Adrenal gland (tissue), 12 donors: ENCODE results near the gene CAMK1D. TPM values are rescaled to one million over a fixed set of nuclear protein-coding genes. Genes with fewer than 3 reads are reported as not detected.
A peak's percentile ranks its signal among the peaks of the same experiment; 100 is the strongest.

Experiments
- DNase-seq, 7 donors: peaks; one replicate each; pipeline ENCODE4 v3.0.0-alpha.2; 2019 to 2020
- H3K27ac ChIP-seq, 5 donors: fragments of 200-600 bp; sonication (generic) in 4 of 5; 1 replicate in 3 of 5; 2 replicates in 2 of 5; pipeline versions ENCODE4 v1.5.1 to v1.8.0; 2016 to 2020; ENCODE audit warnings: mild to moderate bottlenecking in 1 of 5
- H3K27me3 ChIP-seq: fragments of 200-600 bp; 2 replicates; pipeline ENCODE4 v1.8.0; 2021
- H3K36me3 ChIP-seq, 2 donors: fragments of 200-600 bp; replicated peaks in 1 of 2; 1 replicate in 1 of 2; 2 replicates in 1 of 2; pipeline versions ENCODE4 v1.5.1 to v1.8.0; 2018 to 2022
- H3K4me1 ChIP-seq, 2 donors: fragments of 200-600 bp; replicated peaks in 1 of 2; 1 replicate in 1 of 2; 2 replicates in 1 of 2; pipeline versions ENCODE4 v1.5.1 to v1.8.0; 2018 to 2021
- H3K4me3 ChIP-seq, 4 donors: fragments of 200-600 bp; sonication (generic) in 3 of 4; one replicate each; pipeline ENCODE4 v1.5.1; 2016 to 2018
- H3K9me3 ChIP-seq, 3 donors: fragments of 200-600 bp; sonication (generic) in 1 of 3; replicated peaks in 1 of 3; 1 replicate in 2 of 3; 2 replicates in 1 of 3; pipeline versions ENCODE4 v1.5.1 to v1.8.0; 2016 to 2021
- CTCF ChIP-seq, 6 experiments: fragments of 450-650 bp in 4 of 6; fragments of 200-600 bp in 2 of 6; sonication (generic) in 1 of 6; IDR thresholded peaks; 1 replicate in 5 of 6; 2 replicates in 1 of 6; pipeline versions ENCODE4 v1.5.1 to v1.8.0; 2016 to 2021; ENCODE audit warnings: antibody characterized with exemption in 6 of 6, mild to moderate bottlenecking in 2 of 6, moderate library complexity in 1 of 6
- POLR2A ChIP-seq, 2 donors: fragments of 450-650 bp; IDR thresholded peaks; one replicate each; pipeline ENCODE4 v1.6.1; 2017; ENCODE audit warnings: antibody characterized with exemption in 2 of 2, mild to moderate bottlenecking in 2 of 2, moderate library complexity in 1 of 2
- WGBS, 4 donors: extraction: QIAGEN DNeasy Blood & Tissue Kit in 2 of 4; methylation state at CpG; one replicate each; pipeline versions ENCODE4 v1.1.5 to v1.1.7; 2013 to 2017; 5-methylcytosine and 5-hydroxymethylcytosine counted together
- intact Hi-C, 2 donors: fragments of 100-400 bp; cut with DNase I; formaldehyde crosslinking; loops; one replicate each; pipeline versions ENCODE4 v1.14.1 to v1.15.0; 2022 to 2023
- polyA plus RNA-seq, 3 donors: library from polyadenylated mRNA; stranded (reverse); fragments of 200-250 nt in 2 of 3; fragments of 350-450 nt in 1 of 3; fragmentation: Illumina TruSeq in 1 of 3; extraction: RNeasy Lipid Tissue Mini Kit (QIAGEN cat#74804) in 1 of 3; gene quantifications; one replicate each; pipeline ENCODE4 v1.2.3, GENCODE V29; 2013 to 2014
- total RNA-seq, 9 donors: library from RNA; depleted of rRNA in 4 of 9; stranded (reverse); fragments of >200 nt in 4 of 9; fragments of 120-200 nt in 1 of 9; fragmentation: NEBNext Ultra II Directional in 1 of 9; extraction: Animal tissue kit (Norgen Biotek cat#: 25700) in 1 of 9; gene quantifications; one replicate each; pipeline versions ENCODE4 v1.1.0 to v1.2.4, GENCODE V29; 2013 to 2023
- donor health status: healthy with polysubstance abuse.
- donor health status: Bipolar disorder and iron deficiency.
- donor health status: DM: yes; HTN: yes; CAD: no.
- donor health status: DM: no; HTN: no; CAD: no.
- donor health status: DM: no; HTN: no; CAD: no.
- donor health status: DM: yes; HTN: yes; CAD: no.

The CAMK1D gene
- total and polyA plus RNA-seq, 12 donors: 2.3 to 9.4 (median 6.5) TPM

GRCh38 chr10:12501324-12501723 is 152.0 kb downstream of the CAMK1D start:
- WGBS, 4 donors: 72 to 86% (median 79%) methylated on average over 12 of the region's 12 CpGs
- H3K36me3 ChIP-seq: no peaks in the 10 kb centered on the region
- DNase-seq: no peak
- H3K27ac ChIP-seq: peak overlapping the region in 1 of 5 donors; percentile 18
- intact Hi-C loops: no loop called here
- H3K4me1 ChIP-seq: peaks cover 14 to 23% of the 10 kb centered on the region in 2 donors
- H3K4me3 ChIP-seq: no peak overlapping the region
- no peaks in the 10 kb centered on the region for H3K9me3 ChIP-seq
- no peak for TF ChIP-seq POLR2A (IDR thresholded peaks at IDR 0.05)
- TF ChIP-seq CTCF (IDR thresholded peaks at IDR 0.05): no peak
- no peaks in the 10 kb centered on the region for H3K27me3 ChIP-seq

- Histone ChIP-seq H3K4me1 (peaks cover 14 to 23% of the 10 kb centered on the region in 2 donors), H3K27me3 (no peaks in the 10 kb centered on the region), H3K36me3 (no peaks in the 10 kb centered on the region), H3K27ac (peak overlapping the region in 1 of 5 donors; percentile 10), H3K9me3 (no peaks in the 10 kb centered on the region), H3K4me3 (no peak overlapping the region)
- TF ChIP-seq CTCF (IDR thresholded peaks at IDR 0.05): no peak
- TF ChIP-seq POLR2A (IDR thresholded peaks at IDR 0.05): no peak
- 79 to 91% (median 84%) methylated on average over 16 of the region's 16 CpGs for WGBS, 4 donors
- intact Hi-C loops: no loop called here
- peak in 1 of 7 donors; percentile 13 for DNase-seq
Observed at GRCh38 chr10:12501841-12502525, 152.6 kb downstream of the CAMK1D start.

GRCh38 chr10:12502526-12503274 is 153.4 kb downstream of the CAMK1D start:
- Histone ChIP-seq H3K27ac (no peak overlapping the region), H3K4me3 (no peak overlapping the region), H3K36me3 (no peaks in the 10 kb centered on the region), H3K27me3 (no peaks in the 10 kb centered on the region), H3K4me1 (peaks cover 14 to 23% of the 10 kb centered on the region in 2 donors), H3K9me3 (no peaks in the 10 kb centered on the region)
- 94 to 97% (median 95%) methylated on average over 18 to 19 of the region's 19 CpGs for WGBS, 4 donors
- no peak for TF ChIP-seq POLR2A (IDR thresholded peaks at IDR 0.05)
- no peak for TF ChIP-seq CTCF (IDR thresholded peaks at IDR 0.05)
- intact Hi-C loops: no loop called here
- DNase-seq: no peak

- WGBS, 4 donors: 82 to 92% (median 90%) methylated on average over 10 of the region's 10 CpGs
- peak in 1 of 7 donors; percentile 24 for DNase-seq
- intact Hi-C loops: no loop called here
Observed at GRCh38 chr10:12503311-12503710, 154.0 kb downstream of the CAMK1D start.

More at GRCh38 chr10:12503311-12503710, 154.0 kb downstream of the CAMK1D start:
- H3K36me3 ChIP-seq: no peaks in the 10 kb centered on the region
- no peak overlapping the region for H3K4me3 ChIP-seq
- H3K27me3 ChIP-seq: no peaks in the 10 kb centered on the region
- H3K9me3 ChIP-seq: no peaks in the 10 kb centered on the region
- TF ChIP-seq CTCF (IDR thresholded peaks at IDR 0.05): no peak
- peaks cover 14 to 23% of the 10 kb centered on the region in 2 donors for H3K4me1 ChIP-seq
- no peak overlapping the region for H3K27ac ChIP-seq
